WI38 (cell line): Measurements from ENCODE around the gene WDR36.
A peak's percentile ranks its signal among the peaks of the same experiment; 100 is the strongest.

ENCODE experiments used
- H3K4me3 ChIP-seq: 2 replicates; pipeline ENCODE4 v1.5.1; 2011; ENCODE audit warnings: low read depth, mild to moderate bottlenecking, control low read depth, low read length
- TF ChIP-seq, protein P1 (sequence below): IDR thresholded peaks from 2 replicates; pipeline ENCODE4 v1.5.1; 2012; ENCODE audit warnings: low read depth, mild to moderate bottlenecking, control low read depth, low read length

WDR36 gene

DNA sequence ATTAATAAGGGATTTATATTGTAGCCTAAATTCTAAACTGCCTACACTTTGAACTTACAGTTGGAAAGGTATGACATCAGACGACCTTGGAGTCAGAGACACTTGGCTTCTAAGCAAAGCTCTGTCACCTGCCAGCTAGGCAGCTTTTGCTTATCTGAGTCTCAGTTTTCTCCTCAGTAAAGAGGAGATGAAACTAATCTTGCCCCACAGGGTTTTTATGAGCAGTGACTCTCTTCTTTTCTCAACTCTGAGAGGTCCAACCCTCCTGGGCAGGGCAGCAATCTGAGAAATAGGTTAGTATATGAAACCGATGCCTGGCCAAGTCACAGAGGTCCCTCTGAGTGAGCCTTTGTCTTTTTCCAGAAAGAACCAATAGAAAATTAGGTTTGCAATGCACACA is 53.9 kb downstream of the WDR36 start:
- H3K4me3 ChIP-seq: no peak overlapping the region
- TF ChIP-seq, protein P1, sequence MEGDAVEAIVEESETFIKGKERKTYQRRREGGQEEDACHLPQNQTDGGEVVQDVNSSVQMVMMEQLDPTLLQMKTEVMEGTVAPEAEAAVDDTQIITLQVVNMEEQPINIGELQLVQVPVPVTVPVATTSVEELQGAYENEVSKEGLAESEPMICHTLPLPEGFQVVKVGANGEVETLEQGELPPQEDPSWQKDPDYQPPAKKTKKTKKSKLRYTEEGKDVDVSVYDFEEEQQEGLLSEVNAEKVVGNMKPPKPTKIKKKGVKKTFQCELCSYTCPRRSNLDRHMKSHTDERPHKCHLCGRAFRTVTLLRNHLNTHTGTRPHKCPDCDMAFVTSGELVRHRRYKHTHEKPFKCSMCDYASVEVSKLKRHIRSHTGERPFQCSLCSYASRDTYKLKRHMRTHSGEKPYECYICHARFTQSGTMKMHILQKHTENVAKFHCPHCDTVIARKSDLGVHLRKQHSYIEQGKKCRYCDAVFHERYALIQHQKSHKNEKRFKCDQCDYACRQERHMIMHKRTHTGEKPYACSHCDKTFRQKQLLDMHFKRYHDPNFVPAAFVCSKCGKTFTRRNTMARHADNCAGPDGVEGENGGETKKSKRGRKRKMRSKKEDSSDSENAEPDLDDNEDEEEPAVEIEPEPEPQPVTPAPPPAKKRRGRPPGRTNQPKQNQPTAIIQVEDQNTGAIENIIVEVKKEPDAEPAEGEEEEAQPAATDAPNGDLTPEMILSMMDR: no peak

DNA sequence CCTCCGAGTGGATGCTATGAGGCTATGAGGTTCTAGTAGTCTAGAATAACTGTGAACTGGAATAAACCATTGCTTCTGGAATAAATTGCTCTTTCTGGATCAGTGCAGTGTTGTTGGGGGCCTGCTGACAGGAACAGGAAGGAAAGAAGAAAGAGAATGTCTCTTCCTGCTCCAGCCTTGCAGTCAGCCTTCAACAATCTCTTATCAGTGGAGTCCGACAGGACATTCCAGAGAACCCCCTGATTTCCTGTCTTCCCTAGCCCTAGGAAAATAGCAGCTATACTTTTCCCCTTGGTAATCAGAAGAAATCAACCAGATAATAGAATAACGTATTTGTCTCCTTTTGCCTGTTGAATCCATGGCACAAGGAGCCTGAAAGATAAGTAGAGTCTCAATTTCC is 55.4 kb downstream of the WDR36 start:
- H3K4me3 ChIP-seq: no peak overlapping the region
- TF ChIP-seq, protein P1: no peak

DNA sequence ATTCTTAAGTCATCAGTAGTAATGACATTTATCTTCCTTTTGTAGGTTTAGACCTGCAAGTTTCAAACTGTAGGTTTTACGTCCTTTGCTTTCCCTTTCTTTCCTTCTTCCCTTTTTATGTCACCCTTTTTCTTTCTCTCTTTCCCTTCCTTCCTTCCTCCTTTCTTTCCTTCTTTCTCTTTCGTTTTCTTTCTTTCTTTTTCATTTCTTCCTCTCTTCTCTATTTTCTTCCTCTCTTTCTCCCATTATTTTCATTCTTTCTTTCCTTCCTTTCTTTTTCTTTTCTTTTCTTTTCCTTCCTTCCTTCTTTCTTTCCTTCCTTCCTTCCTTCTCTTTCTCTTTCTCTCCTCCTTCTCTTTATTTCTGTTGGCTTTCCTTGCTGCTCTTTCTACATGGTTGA is 59.9 kb downstream of the WDR36 start:
- H3K4me3 ChIP-seq: no peak overlapping the region
- TF ChIP-seq, protein P1: no peak

DNA sequence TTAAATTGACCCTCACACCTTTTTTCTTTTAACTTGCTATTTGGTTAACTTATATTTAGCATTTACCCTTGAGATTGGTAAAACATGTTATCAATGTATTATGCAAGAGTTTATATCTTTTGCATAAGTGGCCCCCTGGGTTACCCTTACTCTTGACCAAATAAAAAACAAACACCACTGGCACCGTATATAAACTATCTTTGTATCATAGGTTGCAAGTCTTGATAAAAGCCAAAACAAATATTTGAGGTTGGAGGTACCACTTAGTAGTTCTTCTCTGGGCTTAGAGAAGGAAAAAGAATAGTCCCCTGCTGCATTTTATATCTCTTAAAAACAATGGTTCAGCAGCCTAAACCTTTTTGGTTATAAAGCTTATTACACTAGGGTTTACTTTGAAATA is 61.3 kb downstream of the WDR36 start:
- no peak overlapping the region for H3K4me3 ChIP-seq
- TF ChIP-seq, protein P1: no peak

DNA sequence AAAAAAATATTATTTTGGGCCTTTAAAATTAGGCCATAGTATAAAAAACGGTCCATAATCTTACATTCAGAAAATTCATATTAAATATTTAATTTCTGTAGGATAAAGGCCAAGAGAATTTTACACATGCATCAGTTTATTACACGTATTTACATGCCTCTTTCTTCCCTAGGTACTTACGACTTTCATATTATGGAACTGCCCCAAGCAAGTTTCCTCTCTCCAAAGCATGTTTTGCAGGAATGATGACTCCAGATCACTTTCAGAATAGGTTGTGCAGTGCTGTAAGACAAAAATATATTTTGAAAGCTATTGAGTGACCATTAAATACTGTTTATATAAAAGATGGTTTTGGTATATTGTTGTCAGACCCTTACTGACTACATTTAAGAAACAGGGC is 61.8 kb downstream of the WDR36 start:
- TF ChIP-seq, protein P1: no peak
- no peak overlapping the region for H3K4me3 ChIP-seq

DNA sequence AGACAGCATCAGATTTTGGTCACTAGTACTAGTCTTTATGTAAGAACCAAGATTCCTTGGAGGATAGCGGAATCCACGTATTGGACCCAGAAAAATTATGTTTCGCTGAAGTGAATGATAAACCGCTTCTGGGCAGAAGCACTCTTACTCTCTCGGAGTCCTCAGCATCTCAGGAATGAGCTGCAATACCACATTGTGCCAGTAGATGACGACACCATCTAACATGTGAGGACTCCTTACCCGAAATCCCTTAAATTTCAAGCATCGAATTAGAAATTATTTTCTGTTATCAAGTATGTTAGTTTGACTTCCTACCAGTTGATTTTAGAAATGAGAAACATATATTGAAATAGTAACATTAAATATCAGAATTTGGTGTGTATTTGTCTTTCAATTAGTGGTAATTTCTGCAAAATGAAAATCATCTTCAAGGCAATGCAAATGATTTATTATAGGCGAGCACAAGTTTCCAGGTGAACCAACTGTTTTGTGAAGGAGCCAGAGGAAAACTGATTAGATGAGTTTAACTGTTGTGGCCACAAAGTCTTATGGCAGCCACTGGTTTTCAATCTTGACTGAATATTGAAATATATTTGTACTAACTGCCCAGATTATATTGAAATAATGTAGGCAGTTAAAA is 66.1 kb downstream of the WDR36 start:
- H3K4me3 ChIP-seq: no peak overlapping the region
- TF ChIP-seq, protein P1: peak; percentile 100

DNA sequence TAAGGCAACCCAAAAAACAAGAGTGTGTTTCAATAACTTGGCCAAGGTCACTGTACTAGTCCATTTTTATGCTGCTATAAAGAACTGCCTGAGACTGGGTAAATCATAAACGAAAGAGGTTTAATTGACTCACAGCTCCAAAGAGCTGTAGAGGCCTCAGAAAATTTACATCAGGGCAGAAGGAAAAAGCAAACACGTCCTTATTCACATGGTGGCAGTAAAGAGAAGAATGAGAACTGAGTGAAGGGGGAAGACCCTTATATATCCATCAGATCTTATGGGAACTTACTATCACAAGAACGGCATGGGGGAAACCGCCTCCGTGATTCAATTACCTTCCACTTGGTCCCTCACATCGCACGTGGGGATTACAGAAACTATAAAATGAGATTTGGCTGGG is 67.7 kb downstream of the WDR36 start:
- TF ChIP-seq, protein P1: no peak
- no peak overlapping the region for H3K4me3 ChIP-seq
